HUDEP-2 (cell line): ENCODE measurements around the gene NANOS3.

Experiments used
- DNase-seq, 76 experiments: peaks; one replicate each; lab custom pipeline; 2025; ENCODE audit not compliant: unreplicated experiment in 76 of 76; lab: John Stamatoyannopoulos, UW

NANOS3 gene

GRCh38 chr19:13876834-13877233 is at the start of gene NANOS3:
NANOS3 (plus strand) TSS chr19:13877134; CDS start chr19:13877249, 115 bp downstream.
- no peak for DNase-seq

- DNase-seq = no peak
Observed at GRCh38 chr19:13827656-13828055, 49.3 kb upstream of the NANOS3 start.

- no peak for DNase-seq
Observed at GRCh38 chr19:13830114-13830740, 46.7 kb upstream of the NANOS3 start.

DNA sequence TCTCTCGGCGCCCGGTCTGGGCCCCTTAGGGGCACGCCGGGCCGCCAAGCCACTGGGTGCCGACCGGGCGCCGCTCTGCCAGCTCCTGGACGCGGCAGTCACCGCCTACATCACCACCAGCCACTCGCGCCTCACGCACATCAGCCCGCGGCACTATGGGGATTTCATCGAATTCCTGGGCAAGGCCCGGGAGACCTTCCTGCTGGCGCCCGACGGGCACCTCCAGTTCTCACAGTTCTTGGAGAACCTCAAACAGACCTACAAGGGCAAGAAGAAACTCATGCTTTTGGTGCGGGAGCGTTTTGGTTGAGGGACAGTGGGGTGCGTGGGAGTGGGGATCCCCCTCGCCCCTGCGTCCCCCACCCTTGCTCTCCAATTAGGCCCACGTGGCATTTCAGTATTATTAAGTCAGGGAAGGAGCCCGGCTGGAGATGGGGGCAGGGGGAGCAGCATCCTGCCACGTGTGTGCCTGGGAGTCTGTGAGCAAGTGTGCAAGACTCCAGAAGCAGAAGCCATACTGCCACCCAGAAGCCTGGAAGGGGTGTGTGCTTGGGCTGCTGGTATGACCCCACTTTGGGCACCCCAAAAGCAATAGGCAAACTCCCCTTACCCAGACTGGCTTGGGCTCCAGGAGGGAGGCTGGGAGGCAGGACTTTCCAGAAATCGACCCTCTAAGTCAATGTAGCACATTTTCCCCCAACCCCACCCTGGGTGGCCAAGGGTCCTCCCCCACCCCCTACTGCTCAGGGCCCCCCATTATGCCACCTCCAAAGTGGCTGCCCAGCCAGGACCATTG is 46.0 kb upstream of the NANOS3 start:
- no peak for DNase-seq

DNA sequence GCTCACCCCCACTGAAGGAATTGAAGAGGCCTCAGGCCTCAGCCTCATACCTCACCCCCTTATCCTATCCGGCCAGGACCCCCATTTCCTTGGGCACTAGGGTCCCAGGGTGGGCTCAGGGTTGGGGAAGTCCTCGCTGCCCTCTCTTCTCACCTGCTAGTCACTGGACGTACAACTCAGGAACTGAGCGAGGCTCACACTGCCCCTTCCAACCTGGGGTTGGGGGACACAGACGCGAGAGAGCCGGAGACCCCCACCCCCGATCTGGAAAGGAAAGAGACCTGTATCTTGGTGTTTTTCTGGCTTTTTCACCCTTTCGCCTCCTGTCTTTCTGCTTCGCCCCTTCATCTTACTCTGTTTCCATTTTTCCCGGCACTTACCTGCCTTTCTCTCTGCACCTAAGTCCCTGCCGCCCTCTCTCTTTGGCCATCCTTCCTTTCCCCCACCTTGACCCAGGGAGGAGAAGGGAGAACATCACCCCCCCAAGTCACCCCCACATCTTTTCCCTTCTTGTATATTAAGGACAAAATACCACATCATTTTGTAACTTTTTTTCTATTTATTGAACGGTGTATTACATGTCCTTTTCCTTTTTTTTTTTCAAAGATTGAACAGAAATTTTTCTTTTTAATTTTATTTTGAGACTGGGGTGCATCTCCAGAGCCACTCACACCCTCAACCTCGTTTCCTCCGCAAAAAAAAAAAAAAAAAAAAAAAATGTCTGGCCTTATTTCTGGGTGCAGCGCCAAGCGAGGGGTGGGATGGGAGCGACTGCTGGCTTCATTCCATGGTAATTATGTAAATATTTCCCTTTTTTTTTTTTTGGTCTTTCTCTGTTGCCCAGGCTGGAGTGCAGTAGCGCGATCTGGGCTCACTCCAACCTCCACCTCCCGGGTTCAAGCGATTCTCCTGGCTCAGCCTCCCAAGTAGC is 45.1 kb upstream of the NANOS3 start:
- DNase-seq = no peak

DNA sequence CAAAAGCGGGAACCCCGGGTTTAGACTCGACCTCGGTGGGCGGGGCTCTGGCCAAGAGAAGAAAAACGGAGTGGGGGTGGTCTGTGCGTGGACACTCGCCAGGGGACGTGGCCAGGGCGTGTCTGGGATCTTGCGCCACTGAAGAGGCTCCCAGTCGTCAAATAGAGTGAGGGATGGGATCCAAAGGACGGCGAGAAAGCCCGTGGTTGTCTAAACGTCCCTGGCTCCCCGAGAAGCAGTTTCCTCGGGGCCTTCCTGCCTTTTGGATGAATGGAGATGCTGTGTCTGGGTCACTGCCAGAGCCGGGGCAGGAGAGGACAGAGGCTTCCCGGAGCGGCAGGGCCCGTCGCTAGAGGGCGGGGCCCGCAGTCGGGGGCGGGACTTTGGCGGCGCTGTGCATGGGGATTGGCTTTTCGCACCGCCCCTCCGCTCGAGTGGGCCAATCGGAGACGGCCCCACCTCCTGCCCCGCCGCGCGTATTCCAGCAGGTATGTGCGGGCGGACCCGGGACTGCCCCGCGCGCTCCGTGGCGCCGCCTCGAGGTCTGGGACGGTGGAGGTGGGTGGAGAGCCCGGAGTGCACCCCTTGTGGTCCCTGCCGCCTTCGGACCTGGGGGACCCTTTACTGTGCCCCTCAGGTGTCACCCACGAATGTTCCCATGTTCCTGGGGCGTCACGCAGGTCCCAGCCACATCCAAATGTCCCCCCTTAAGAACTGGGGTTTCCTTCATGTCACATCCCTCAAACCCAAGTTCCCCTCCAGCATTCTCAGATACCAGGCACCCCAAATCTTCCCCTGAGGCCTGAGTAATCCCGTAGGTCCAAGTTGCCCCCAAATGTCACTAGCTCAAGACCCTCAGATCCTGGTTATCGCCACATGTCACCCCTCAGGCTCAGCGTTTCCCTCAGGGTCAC is 43.3 kb upstream of the NANOS3 start:
- peak in 73 of 76 experiments; percentile 50 to 97 (median 91) for DNase-seq

DNA sequence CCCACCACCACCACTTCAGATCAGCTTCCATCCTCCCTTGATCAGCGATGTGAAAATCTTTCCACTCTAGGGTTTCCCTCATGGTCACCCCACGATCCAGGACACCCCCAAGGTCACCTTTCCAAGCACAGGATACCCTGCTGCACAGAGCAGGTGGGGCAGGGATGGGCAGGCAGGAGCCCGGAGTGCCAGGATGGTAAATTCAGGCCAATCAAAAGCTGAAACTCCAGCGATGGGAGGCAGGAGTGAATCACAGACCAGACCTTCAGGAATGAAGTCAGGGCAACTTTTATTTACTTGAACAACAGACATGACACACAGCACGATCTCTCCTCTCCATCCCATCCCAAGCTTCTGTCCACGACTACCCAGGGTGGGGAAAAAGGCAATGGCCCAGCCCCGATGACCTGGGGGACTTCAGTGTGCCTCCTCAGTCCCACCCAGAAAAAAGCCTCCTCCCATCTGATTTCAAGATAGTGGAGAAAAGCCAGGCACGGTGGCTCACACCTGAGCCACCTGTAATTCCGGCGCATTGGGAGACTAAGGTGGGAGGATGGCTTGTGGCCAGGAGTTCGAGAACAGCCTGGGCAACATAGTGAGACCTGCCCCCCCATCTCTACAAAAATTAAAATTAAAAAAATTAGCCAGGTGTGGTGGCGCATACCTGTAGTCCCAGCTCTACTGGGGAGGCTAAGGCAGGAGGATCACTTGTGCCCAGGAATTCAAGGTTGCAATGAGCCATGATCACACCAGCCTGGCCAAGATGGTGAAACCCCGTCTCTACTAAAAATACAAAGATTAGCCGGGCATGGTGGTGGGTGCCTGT is 42.5 kb upstream of the NANOS3 start:
- peak in 2 of 76 experiments; percentile 15 to 19 for DNase-seq

DNA sequence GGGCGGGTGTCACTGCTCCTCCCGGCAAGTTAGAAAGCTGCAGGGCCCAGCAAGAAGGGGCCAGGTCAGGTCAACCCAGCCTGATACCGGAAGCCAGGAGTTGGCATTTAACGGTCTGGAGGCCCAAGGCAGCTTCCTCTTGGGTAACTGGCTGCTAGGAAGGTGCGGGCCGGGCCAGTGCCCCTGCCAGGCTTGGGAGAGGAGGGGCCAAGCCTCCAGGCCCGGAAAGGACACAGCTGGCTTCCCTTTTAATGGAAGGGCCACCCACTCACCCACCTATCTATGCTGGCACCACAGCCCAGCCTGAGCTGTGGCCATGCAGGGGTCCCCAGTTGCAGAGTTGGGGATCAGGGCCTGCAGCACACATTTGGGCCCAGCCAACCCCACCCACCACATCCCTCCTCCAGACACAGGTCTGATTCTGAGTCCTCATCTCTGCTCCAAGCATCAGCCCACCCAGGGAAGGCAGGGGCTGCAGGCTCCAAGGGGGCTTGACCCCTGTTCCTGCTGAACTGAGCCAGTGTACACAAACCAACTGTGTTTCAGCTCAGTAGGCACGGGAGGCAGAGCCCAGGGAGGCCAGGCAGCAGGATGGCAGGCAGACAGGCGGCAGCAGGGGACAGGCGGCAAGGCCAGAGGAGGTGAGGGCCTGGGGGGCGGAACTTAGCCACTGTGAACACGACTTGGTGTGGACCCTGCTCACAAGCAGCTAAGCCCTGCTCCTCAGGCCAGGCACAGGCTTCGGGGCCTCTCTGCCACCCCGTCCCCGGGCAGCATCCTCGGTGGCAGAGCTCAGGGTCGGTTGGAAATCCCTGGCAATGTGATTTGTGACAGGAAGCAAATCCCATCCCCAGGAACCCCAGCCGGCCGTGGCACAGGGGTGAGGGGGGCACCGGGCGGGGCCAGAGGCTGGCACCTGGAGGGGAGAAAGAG is 40.9 kb upstream of the NANOS3 start:
- DNase-seq = peak in 23 of 76 experiments; percentile 18 to 77 (median 37)

GRCh38 chr19:13838435-13839129 is 38.4 kb upstream of the NANOS3 start:
- DNase-seq = no peak

DNA sequence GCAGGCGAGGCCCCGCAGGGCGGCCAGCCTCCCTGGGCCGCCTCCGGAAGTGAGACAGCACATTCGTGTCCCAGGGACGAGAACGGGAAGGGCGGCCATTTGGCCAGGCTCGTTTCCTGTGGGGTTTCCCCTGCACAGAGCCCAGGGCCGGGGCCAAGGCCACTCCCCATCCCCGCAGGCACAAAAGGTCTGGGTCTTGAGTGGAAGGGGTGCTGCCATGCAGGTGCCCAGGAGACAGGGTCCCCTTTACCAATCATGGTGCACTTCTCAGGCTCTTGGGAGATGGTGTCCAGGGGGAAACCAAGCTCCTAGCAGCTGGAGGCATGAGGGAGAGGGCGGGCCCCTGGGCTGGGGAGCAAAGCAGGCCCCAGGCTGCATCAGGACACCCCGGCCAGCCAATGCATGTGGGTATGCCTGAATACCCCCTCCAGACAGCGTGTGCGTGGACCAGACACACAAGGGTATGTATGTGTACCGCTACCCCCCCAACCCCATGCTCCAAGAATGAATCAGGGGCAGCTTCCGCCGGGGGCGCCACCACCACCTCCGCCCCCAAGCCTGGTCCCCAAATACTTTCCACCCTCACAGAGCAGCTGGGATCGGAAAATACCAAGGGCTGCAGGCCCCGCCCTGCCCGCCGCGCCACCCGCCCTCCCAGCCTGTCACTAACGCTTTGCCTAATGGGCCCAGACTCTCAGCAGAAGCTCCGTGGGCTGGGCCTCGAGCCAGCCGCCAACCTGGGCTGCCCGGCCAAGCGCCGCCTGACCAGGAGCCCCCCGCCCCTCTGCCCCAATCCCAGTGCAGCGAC is 37.6 kb upstream of the NANOS3 start:
- DNase-seq = peak in 71 of 76 experiments; percentile 46 to 96 (median 82)

GRCh38 chr19:13839938-13840304 is 37.0 kb upstream of the NANOS3 start:
- no peak for DNase-seq

DNA sequence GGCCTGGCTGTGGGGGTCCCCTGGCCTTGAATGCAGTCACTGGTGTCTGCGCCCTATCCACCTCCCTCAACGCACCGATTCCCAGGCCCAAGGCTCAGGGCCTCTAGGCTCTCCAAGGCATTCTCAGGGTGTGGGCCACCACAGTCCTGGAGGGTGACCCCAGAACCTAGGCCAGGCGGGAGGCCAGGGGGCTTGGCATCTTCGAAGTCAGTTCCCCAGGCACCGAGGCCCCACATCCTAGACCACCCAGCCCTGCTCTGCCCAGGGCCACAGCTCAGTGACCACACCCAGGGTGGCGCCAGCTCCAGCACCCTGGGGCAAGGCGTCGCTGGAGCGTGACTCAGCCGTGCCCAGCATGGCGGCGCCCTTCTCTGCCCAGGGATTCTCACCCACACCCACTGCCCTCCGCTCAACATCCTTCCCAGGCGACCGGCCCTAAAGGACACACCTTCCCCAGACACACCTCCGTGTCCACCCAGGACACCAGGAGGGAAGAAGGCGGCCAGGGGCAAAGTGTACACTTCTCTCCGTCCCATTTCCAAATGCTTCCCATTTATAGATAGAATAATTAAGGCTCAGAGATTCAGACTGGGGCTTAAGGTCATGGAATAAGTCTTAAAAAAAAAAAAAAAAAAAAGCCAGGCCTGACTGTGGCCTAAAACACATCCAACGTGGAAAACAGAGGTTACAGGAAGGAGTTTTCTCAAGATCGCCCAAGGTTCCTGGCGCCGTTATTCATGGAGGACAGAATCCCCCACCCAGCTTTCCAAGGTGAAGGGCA is 36.4 kb upstream of the NANOS3 start:
- DNase-seq = peak in 65 of 76 experiments; percentile 33 to 94 (median 71)

DNA sequence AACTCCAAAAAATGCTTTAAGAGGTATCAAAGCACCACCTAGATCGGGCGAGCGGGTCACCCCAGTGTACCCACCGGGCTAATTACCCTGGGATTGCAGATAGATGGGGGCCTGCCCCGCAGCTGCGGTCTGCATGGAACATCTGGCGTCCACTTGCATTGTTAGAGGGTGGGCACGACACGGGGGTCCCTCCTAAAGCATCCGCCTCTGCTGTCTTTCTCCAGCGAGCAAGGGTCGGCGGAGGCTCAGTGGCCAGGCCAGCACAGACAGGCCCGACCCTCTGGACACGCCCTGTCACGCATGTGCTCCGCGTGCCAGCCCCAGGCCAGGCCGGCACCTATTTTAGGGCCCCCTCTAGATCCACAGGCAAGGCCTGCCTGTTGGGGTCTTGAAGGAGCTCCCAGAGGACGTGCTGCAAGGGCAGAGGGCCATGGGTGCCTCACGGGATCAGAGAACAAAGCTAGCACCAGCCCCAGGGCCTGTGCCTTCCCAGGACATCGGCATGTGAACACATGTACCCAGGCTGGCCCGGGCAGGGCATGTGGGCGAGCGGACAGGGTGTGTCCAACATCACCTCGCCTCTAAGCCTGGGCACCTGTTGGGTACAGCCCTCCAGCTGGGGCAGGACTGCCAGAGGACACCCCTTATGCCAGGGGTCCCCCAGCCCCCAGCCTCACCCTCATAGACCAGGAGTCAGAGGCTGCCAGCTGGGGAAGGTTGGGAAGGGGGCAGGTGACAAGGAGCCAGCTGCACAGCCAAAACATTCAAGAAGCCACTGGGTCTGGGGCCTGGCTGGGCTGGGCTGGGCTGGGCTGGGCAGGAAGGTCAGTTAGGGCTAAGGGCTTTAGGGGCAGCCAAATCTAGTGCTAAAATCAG is 35.6 kb upstream of the NANOS3 start:
- peak in 61 of 76 experiments; percentile 26 to 86 (median 62) for DNase-seq

GRCh38 chr19:13841962-13842290 is 35.0 kb upstream of the NANOS3 start:
- DNase-seq = peak in 6 of 76 experiments; percentile 35 to 66 (median 54)
